ENCODE results near the gene JARID2. TPM values are rescaled to one million over a fixed set of nuclear protein-coding genes. Genes with fewer than 3 reads are reported as not detected.

JARID2 gene
- total and polyA plus RNA-seq, 9 of the 15 experiments (the other 6 are each of a cell fraction or from before 2014, with no cell fraction given): 5.0 to 29.0 (median 15.6) TPM

GRCh38 chr6:15247500-15248450 lies 1.9 kb downstream of the JARID2 start (continued):
- TF ChIP-seq THRB (CRISPR knock-in tag; conservative IDR thresholded peaks at IDR 0.05): no peak
- no peak for TF ChIP-seq STAT6 (CRISPR knock-in tag; IDR thresholded peaks at IDR 0.05)
- TF ChIP-seq CTCF (IDR thresholded peaks at IDR 0.05 in 2 of 3, conservative IDR thresholded peaks at IDR 0.05 in 1 of 3; ENCODE audit: insufficient read depth in 2 of 3, low read depth in 1 of 3, low read length in 3 of 3): peak in 2 of 3 experiments; percentile 17 to 40; a peak in 1 of 6 replicates
- TF ChIP-seq POLR2B (IDR thresholded peaks at IDR 0.05; ENCODE audit: low read depth, partially characterized antibody): no peak
- TF ChIP-seq MAZ (CRISPR knock-in tag; conservative IDR thresholded peaks at IDR 0.05 in 1 of 2, IDR thresholded peaks at IDR 0.05 in 1 of 2): no peak; a peak in 1 of 4 replicates
- no peak for TF ChIP-seq ARID1B (IDR thresholded peaks at IDR 0.05)
- 0 out of 2 replicates have a peak, but pooled peaks have one; percentile 29 for TF ChIP-seq MAX (CRISPR knock-in tag; IDR thresholded peaks at IDR 0.05)
- TF ChIP-seq CEBPZ (IDR thresholded peaks at IDR 0.05; ENCODE audit: borderline replicate concordance, low read depth, low read length): no peak
- TF ChIP-seq ZNF3 (CRISPR knock-in tag; IDR thresholded peaks at IDR 0.05): no peak
- TF ChIP-seq ZFP1 (CRISPR knock-in tag; IDR thresholded peaks at IDR 0.05): no peak
- TF ChIP-seq TAF1 (IDR thresholded peaks at IDR 0.05; ENCODE audit: control insufficient read depth, extremely low read depth, insufficient read depth, low read length, severe bottlenecking): peak; percentile 88
- no peak for TF ChIP-seq CC2D1A (IDR thresholded peaks at IDR 0.05)
- TF ChIP-seq SAP30 (IDR thresholded peaks at IDR 0.05; ENCODE audit: borderline replicate concordance, insufficient read depth, low read depth, low read length, poor library complexity, severe bottlenecking): peak; percentile 81
- TF ChIP-seq ZC3H8 (IDR thresholded peaks at IDR 0.05): no peak
- no peak for TF ChIP-seq YBX1 (IDR thresholded peaks at IDR 0.05)
- TF ChIP-seq FIP1L1 (IDR thresholded peaks at IDR 0.05; ENCODE audit: low read depth, low read length, poor library complexity, severe bottlenecking): no peak

Measured in K562 (cell line).